Measurements from ENCODE around the gene AAMP.

The AAMP gene, protein sequence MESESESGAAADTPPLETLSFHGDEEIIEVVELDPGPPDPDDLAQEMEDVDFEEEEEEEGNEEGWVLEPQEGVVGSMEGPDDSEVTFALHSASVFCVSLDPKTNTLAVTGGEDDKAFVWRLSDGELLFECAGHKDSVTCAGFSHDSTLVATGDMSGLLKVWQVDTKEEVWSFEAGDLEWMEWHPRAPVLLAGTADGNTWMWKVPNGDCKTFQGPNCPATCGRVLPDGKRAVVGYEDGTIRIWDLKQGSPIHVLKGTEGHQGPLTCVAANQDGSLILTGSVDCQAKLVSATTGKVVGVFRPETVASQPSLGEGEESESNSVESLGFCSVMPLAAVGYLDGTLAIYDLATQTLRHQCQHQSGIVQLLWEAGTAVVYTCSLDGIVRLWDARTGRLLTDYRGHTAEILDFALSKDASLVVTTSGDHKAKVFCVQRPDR

GRCh38 chr2:218269900-218270720, at the start of gene AAMP, which contains the start of gene PNKD:
TSS of gene AAMP (minus strand) at chr2:218270137. CDS start at chr2:218270086, 51 bp downstream.
TSS of gene PNKD (plus strand) at chr2:218270519. CDS start at chr2:218270536, 17 bp downstream.
- Histone ChIP-seq H3K9me3 (ENCODE audit: control insufficient read depth, low read length) (no peaks in the 10 kb centered on the region), H3K27ac (peak within 1 kb of the TSS; percentile 66), H3K9ac (peak within 1 kb of the TSS; percentile 87), H2AFZ (peak within 1 kb of the TSS; percentile 91), H3K4me3 (ENCODE audit: low read depth, low read length) (peak within 1 kb of the TSS; percentile 96), H3K27me3 (ENCODE audit: control insufficient read depth, insufficient read depth, low read length) (no peaks in the 10 kb centered on the region), H3K4me2 (ENCODE audit: low read length) (peak within 1 kb of the TSS; percentile 92), H3K36me3 (ENCODE audit: control insufficient read depth, insufficient read depth, low read length) (no peaks in the 10 kb centered on the region), H3K4me1 (peaks cover 8% of the 10 kb centered on the region), H3K79me2 (peaks cover 8% of the 10 kb centered on the region)
- TF ChIP-seq, protein P1, sequence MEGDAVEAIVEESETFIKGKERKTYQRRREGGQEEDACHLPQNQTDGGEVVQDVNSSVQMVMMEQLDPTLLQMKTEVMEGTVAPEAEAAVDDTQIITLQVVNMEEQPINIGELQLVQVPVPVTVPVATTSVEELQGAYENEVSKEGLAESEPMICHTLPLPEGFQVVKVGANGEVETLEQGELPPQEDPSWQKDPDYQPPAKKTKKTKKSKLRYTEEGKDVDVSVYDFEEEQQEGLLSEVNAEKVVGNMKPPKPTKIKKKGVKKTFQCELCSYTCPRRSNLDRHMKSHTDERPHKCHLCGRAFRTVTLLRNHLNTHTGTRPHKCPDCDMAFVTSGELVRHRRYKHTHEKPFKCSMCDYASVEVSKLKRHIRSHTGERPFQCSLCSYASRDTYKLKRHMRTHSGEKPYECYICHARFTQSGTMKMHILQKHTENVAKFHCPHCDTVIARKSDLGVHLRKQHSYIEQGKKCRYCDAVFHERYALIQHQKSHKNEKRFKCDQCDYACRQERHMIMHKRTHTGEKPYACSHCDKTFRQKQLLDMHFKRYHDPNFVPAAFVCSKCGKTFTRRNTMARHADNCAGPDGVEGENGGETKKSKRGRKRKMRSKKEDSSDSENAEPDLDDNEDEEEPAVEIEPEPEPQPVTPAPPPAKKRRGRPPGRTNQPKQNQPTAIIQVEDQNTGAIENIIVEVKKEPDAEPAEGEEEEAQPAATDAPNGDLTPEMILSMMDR (IDR thresholded peaks at IDR 0.05): peak; percentile 11

DNA sequence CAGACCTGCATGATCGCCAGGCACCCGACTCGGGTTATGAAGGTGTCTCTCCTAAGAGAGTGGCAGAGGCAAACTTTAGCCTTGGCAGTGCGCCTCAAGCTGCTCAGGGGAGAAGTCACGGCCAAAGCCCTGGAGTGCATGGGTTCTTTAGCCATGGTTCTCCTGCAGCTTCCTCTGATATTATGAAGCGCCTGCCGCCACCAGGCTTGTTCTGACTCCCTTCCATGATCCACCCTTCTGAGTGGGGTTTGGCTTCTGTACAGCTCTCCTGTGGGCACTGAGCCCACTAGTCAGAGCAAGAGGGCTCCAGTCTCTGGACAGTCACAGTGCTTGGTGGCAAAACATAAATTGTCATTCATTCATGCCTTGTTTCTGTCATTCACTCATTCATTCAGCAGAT, 48.3 kb upstream of the AAMP start:
- TF ChIP-seq, protein P1 (IDR thresholded peaks at IDR 0.05): no peak
- no peaks in the 10 kb centered on the region for H3K79me2 ChIP-seq
- no peak overlapping the region for H2AFZ ChIP-seq
- no peak overlapping the region for H3K4me3 ChIP-seq (ENCODE audit: low read depth, low read length)
- no peak overlapping the region for H3K27ac ChIP-seq
- no peaks in the 10 kb centered on the region for H3K36me3 ChIP-seq (ENCODE audit: control insufficient read depth, insufficient read depth, low read length)
- no peak overlapping the region for H3K4me2 ChIP-seq (ENCODE audit: low read length)
- H3K4me1 ChIP-seq: peaks cover 18% of the 10 kb centered on the region
- H3K9ac ChIP-seq: no peak overlapping the region
- H3K27me3 ChIP-seq (ENCODE audit: control insufficient read depth, insufficient read depth, low read length): no peaks in the 10 kb centered on the region
- H3K9me3 ChIP-seq (ENCODE audit: control insufficient read depth, low read length): no peaks in the 10 kb centered on the region

DNA sequence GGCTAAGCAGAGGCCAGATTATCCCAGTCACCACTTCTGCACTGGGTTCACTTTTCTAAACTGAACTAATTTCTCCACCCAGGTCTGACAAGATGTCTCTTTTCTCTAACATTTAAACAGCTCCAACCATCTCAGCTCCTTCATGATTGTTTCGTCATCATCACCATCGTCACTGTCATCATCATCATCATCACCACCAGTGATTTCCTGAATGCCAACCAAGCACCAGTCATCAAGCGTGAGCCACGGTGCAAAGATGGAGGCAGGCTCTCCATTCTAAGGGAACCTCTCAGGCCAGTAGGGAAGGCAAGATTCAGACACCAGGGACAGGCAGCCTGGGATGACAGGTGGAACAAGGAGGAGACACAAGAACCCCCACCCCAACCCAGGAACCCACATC, 47.9 kb upstream of the AAMP start:
- Histone ChIP-seq H2AFZ (no peak overlapping the region), H3K27ac (no peak overlapping the region), H3K9me3 (ENCODE audit: control insufficient read depth, low read length) (no peaks in the 10 kb centered on the region), H3K36me3 (ENCODE audit: control insufficient read depth, insufficient read depth, low read length) (no peaks in the 10 kb centered on the region), H3K79me2 (no peaks in the 10 kb centered on the region), H3K9ac (no peak overlapping the region), H3K4me3 (ENCODE audit: low read depth, low read length) (no peak overlapping the region), H3K27me3 (ENCODE audit: control insufficient read depth, insufficient read depth, low read length) (no peaks in the 10 kb centered on the region), H3K4me1 (peaks cover 18% of the 10 kb centered on the region), H3K4me2 (ENCODE audit: low read length) (no peak overlapping the region)
- TF ChIP-seq, protein P1 (IDR thresholded peaks at IDR 0.05): no peak

DNA sequence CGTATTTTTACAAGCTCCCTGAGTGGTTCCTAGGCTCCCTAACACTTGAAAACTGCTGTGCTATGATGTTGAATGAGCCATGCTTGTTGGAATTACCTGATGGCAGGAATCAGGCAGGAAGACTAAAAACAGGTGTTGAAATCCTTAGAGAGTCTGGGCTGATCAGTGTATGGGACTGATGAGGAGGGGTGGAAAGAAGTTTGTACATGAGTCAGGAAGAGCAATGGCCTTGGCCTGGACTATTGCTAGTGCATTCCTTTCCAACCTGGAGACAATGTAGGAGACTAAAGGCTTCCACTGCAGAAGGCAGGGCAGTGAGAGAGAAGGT, 47.3 kb upstream of the AAMP start:
- Histone ChIP-seq H2AFZ (peak overlapping the region; percentile 8), H3K79me2 (no peaks in the 10 kb centered on the region), H3K4me1 (peaks cover 14% of the 10 kb centered on the region), H3K4me2 (ENCODE audit: low read length) (no peak overlapping the region), H3K9me3 (ENCODE audit: control insufficient read depth, low read length) (no peaks in the 10 kb centered on the region), H3K36me3 (ENCODE audit: control insufficient read depth, insufficient read depth, low read length) (no peaks in the 10 kb centered on the region), H3K4me3 (ENCODE audit: low read depth, low read length) (no peak overlapping the region), H3K9ac (no peak overlapping the region), H3K27ac (no peak overlapping the region), H3K27me3 (ENCODE audit: control insufficient read depth, insufficient read depth, low read length) (no peaks in the 10 kb centered on the region)
- TF ChIP-seq, protein P1 (IDR thresholded peaks at IDR 0.05): no peak
